ENCODE measurements around the gene INSIG2. TPM values are rescaled to one million over a fixed set of nuclear protein-coding genes. Genes with fewer than 3 reads are reported as not detected.

INSIG2 gene
- total and polyA plus RNA-seq, 2 of the 8 experiments (the other 6 are each of a cell fraction or from before 2014, with no cell fraction given), result 7.0 to 11.2 TPM

DNA sequence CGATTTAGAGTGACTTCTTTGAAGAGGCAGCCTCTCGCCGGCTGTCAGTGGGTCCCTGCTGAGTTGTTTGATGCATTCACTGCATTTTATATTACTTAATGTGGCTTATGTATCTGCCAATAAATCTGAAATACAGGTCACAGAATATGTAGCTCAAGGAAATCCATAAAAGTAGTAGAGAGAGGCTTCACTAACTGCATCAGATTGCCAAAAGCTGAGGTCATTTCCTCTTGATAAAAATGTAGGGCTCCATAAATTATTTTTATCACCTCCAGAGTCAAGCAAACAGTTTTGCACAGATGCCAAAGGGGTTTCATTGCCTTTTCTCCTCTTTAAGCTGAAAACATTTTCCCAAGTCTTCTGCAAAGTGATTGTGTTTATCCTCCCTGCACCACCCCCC is 37.9 kb upstream of the INSIG2 start (continued):
- TF ChIP-seq, protein P1, sequence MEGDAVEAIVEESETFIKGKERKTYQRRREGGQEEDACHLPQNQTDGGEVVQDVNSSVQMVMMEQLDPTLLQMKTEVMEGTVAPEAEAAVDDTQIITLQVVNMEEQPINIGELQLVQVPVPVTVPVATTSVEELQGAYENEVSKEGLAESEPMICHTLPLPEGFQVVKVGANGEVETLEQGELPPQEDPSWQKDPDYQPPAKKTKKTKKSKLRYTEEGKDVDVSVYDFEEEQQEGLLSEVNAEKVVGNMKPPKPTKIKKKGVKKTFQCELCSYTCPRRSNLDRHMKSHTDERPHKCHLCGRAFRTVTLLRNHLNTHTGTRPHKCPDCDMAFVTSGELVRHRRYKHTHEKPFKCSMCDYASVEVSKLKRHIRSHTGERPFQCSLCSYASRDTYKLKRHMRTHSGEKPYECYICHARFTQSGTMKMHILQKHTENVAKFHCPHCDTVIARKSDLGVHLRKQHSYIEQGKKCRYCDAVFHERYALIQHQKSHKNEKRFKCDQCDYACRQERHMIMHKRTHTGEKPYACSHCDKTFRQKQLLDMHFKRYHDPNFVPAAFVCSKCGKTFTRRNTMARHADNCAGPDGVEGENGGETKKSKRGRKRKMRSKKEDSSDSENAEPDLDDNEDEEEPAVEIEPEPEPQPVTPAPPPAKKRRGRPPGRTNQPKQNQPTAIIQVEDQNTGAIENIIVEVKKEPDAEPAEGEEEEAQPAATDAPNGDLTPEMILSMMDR (IDR thresholded peaks at IDR 0.05; ENCODE audit: control extremely low read depth in 1 of 3, insufficient read depth in 1 of 3, low read depth in 1 of 3, low read length in 3 of 3), result no peak
- TF ChIP-seq SP4 (IDR thresholded peaks at IDR 0.05; ENCODE audit: low read length) (no peak), BACH1 (IDR thresholded peaks at IDR 0.05; ENCODE audit: low read length) (no peak), GTF2F1 (IDR thresholded peaks at IDR 0.05; ENCODE audit: borderline replicate concordance, low read depth, low read length) (no peak)
